Measurements from ENCODE around the gene CNTNAP2. TPM values are rescaled to one million over a fixed set of nuclear protein-coding genes. Genes with fewer than 3 reads are reported as not detected.
"Not testable (repeated sequence)": the region's sequence is repeated elsewhere in the genome, so short reads cannot be mapped to it uniquely, and the experiment has no call there.

The CNTNAP2 gene
- total and polyA plus RNA-seq, 4 donors: 41.3 to 127 (median 67.8) TPM

GRCh38 chr7:146136357-146136875 is 19.8 kb downstream of the CNTNAP2 start:
- H3K4me1 ChIP-seq (ENCODE audit: control insufficient read depth, insufficient read depth, low read length): no peaks in the 10 kb centered on the region
- no peak overlapping the region for H3K27ac ChIP-seq (ENCODE audit: low read depth, low read length)
- 80% methylated on average over 11 of the region's 11 CpGs for WGBS (ENCODE audit: insufficient coverage)
- DNase-seq (ENCODE audit: low read depth in 4 of 6, low spot score in 6 of 6): no peak
- no peak overlapping the region for H3K4me3 ChIP-seq (ENCODE audit: low read depth, low read length)
- no peaks in the 10 kb centered on the region for H3K36me3 ChIP-seq (ENCODE audit: control insufficient read depth, insufficient read depth, low read length)
- H3K9me3 ChIP-seq (ENCODE audit: control insufficient read depth, insufficient read depth, low read length): no peaks in the 10 kb centered on the region
- H3K27me3 ChIP-seq (ENCODE audit: control insufficient read depth, insufficient read depth, low read length): no peaks in the 10 kb centered on the region

GRCh38 chr7:146138926-146139325 is 22.3 kb downstream of the CNTNAP2 start:
- no peak overlapping the region for H3K4me3 ChIP-seq (ENCODE audit: low read depth, low read length)
- H3K27me3 ChIP-seq (ENCODE audit: control insufficient read depth, insufficient read depth, low read length): no peaks in the 10 kb centered on the region
- no peaks in the 10 kb centered on the region for H3K36me3 ChIP-seq (ENCODE audit: control insufficient read depth, insufficient read depth, low read length)
- WGBS (ENCODE audit: insufficient coverage): no CpG with 5 or more reads among the region's 4 CpGs
- H3K9me3 ChIP-seq (ENCODE audit: control insufficient read depth, insufficient read depth, low read length): no peaks in the 10 kb centered on the region
- H3K4me1 ChIP-seq (ENCODE audit: control insufficient read depth, insufficient read depth, low read length): no peaks in the 10 kb centered on the region
- no peak overlapping the region for H3K27ac ChIP-seq (ENCODE audit: low read depth, low read length)
- no peak for DNase-seq (ENCODE audit: low read depth in 4 of 6, low spot score in 6 of 6)

GRCh38 chr7:146146831-146147486 is 30.4 kb downstream of the CNTNAP2 start:
- peak in 2 of 6 donors; percentile 12 to 26 for DNase-seq (ENCODE audit: low read depth in 4 of 6, low spot score in 6 of 6)
- Histone ChIP-seq H3K9me3 (ENCODE audit: control insufficient read depth, insufficient read depth, low read length) (no peaks in the 10 kb centered on the region), H3K4me1 (ENCODE audit: control insufficient read depth, insufficient read depth, low read length) (no peaks in the 10 kb centered on the region), H3K27ac (ENCODE audit: low read depth, low read length) (no peak overlapping the region), H3K4me3 (ENCODE audit: low read depth, low read length) (no peak overlapping the region), H3K36me3 (ENCODE audit: control insufficient read depth, insufficient read depth, low read length) (no peaks in the 10 kb centered on the region), H3K27me3 (ENCODE audit: control insufficient read depth, insufficient read depth, low read length) (no peaks in the 10 kb centered on the region)
- WGBS (ENCODE audit: insufficient coverage): 26% methylated on average over 3 of the region's 6 CpGs

GRCh38 chr7:146150153-146150552 is 33.6 kb downstream of the CNTNAP2 start:
- Histone ChIP-seq H3K4me1 (ENCODE audit: control insufficient read depth, insufficient read depth, low read length) (no peaks in the 10 kb centered on the region), H3K9me3 (ENCODE audit: control insufficient read depth, insufficient read depth, low read length) (no peaks in the 10 kb centered on the region), H3K4me3 (ENCODE audit: low read depth, low read length) (no peak overlapping the region), H3K27me3 (ENCODE audit: control insufficient read depth, insufficient read depth, low read length) (no peaks in the 10 kb centered on the region), H3K27ac (ENCODE audit: low read depth, low read length) (no peak overlapping the region), H3K36me3 (ENCODE audit: control insufficient read depth, insufficient read depth, low read length) (no peaks in the 10 kb centered on the region)
- no peak for DNase-seq (ENCODE audit: low read depth in 4 of 6, low spot score in 6 of 6)

- Histone ChIP-seq H3K4me1 (ENCODE audit: control insufficient read depth, insufficient read depth, low read length) (no peaks in the 10 kb centered on the region), H3K9me3 (ENCODE audit: control insufficient read depth, insufficient read depth, low read length) (no peaks in the 10 kb centered on the region), H3K27me3 (ENCODE audit: control insufficient read depth, insufficient read depth, low read length) (no peaks in the 10 kb centered on the region), H3K27ac (ENCODE audit: low read depth, low read length) (no peak overlapping the region), H3K36me3 (ENCODE audit: control insufficient read depth, insufficient read depth, low read length) (no peaks in the 10 kb centered on the region), H3K4me3 (ENCODE audit: low read depth, low read length) (no peak overlapping the region)
- WGBS (ENCODE audit: insufficient coverage): no CpG with 5 or more reads among the region's 2 CpGs
- DNase-seq (ENCODE audit: low read depth in 4 of 6, low spot score in 6 of 6): no peak
Observed at GRCh38 chr7:146172112-146172511, 55.5 kb downstream of the CNTNAP2 start.

DNA sequence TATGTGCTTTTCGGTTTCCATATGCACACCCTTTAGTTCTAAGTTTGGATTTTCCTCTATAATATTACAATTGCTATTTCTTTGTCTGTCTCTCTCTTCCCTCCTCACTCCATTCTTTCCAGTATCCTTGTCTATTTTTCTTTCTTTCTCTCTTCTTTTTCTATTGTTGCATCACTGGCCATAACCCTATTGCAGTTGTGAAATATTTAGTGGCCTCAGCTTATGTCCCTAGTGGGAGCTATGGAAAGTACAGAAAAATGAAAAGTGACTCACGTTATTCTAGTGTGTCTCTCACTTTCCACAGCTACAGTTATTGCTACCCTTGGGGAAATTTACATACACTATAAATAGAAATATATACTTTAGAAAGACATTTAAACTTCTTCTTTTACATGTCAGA is 59.1 kb downstream of the CNTNAP2 start:
- Histone ChIP-seq H3K27me3 (ENCODE audit: control insufficient read depth, insufficient read depth, low read length) (no peaks in the 10 kb centered on the region), H3K9me3 (ENCODE audit: control insufficient read depth, insufficient read depth, low read length) (no peaks in the 10 kb centered on the region), H3K4me1 (ENCODE audit: control insufficient read depth, insufficient read depth, low read length) (no peaks in the 10 kb centered on the region), H3K4me3 (ENCODE audit: low read depth, low read length) (no peak overlapping the region), H3K27ac (ENCODE audit: low read depth, low read length) (no peak overlapping the region), H3K36me3 (ENCODE audit: control insufficient read depth, insufficient read depth, low read length) (no peaks in the 10 kb centered on the region)
- no CpG with 5 or more reads among the region's 2 CpGs for WGBS (ENCODE audit: insufficient coverage)
- no peak for DNase-seq (ENCODE audit: low read depth in 4 of 6, low spot score in 6 of 6)

- no peaks in the 10 kb centered on the region for H3K4me1 ChIP-seq (ENCODE audit: control insufficient read depth, insufficient read depth, low read length)
- DNase-seq (ENCODE audit: low read depth in 4 of 6, low spot score in 6 of 6): peak in 4 of 6 donors; percentile 17 to 60 (median 26)
- no peaks in the 10 kb centered on the region for H3K36me3 ChIP-seq (ENCODE audit: control insufficient read depth, insufficient read depth, low read length)
- 60% methylated on average over 1 of the region's 1 CpG for WGBS (ENCODE audit: insufficient coverage)
- H3K27me3 ChIP-seq (ENCODE audit: control insufficient read depth, insufficient read depth, low read length): no peaks in the 10 kb centered on the region
- H3K27ac ChIP-seq (ENCODE audit: low read depth, low read length): peak overlapping the region; percentile 33
- H3K4me3 ChIP-seq (ENCODE audit: low read depth, low read length): no peak overlapping the region
- no peaks in the 10 kb centered on the region for H3K9me3 ChIP-seq (ENCODE audit: control insufficient read depth, insufficient read depth, low read length)
Observed at GRCh38 chr7:146176860-146177259, 60.3 kb downstream of the CNTNAP2 start.

- H3K36me3 ChIP-seq (ENCODE audit: control insufficient read depth, insufficient read depth, low read length): no peaks in the 10 kb centered on the region
- no peak overlapping the region for H3K4me3 ChIP-seq (ENCODE audit: low read depth, low read length)
- H3K27me3 ChIP-seq (ENCODE audit: control insufficient read depth, insufficient read depth, low read length): no peaks in the 10 kb centered on the region
- no peaks in the 10 kb centered on the region for H3K4me1 ChIP-seq (ENCODE audit: control insufficient read depth, insufficient read depth, low read length)
- WGBS (ENCODE audit: insufficient coverage): no CpG with 5 or more reads among the region's 2 CpGs
- peak in 2 of 6 donors; percentile 12 to 22 for DNase-seq (ENCODE audit: low read depth in 4 of 6, low spot score in 6 of 6)
- H3K27ac ChIP-seq (ENCODE audit: low read depth, low read length): peak overlapping the region; percentile 33
- no peaks in the 10 kb centered on the region for H3K9me3 ChIP-seq (ENCODE audit: control insufficient read depth, insufficient read depth, low read length)
Observed at GRCh38 chr7:146177301-146177700, 60.7 kb downstream of the CNTNAP2 start.

- WGBS (ENCODE audit: insufficient coverage): no CpG with 5 or more reads among the region's 2 CpGs
- Histone ChIP-seq H3K9me3 (ENCODE audit: control insufficient read depth, insufficient read depth, low read length) (no peaks in the 10 kb centered on the region), H3K4me3 (ENCODE audit: low read depth, low read length) (no peak overlapping the region), H3K27ac (ENCODE audit: low read depth, low read length) (no peak overlapping the region), H3K36me3 (ENCODE audit: control insufficient read depth, insufficient read depth, low read length) (no peaks in the 10 kb centered on the region), H3K27me3 (ENCODE audit: control insufficient read depth, insufficient read depth, low read length) (no peaks in the 10 kb centered on the region), H3K4me1 (ENCODE audit: control insufficient read depth, insufficient read depth, low read length) (no peaks in the 10 kb centered on the region)
- no peak for DNase-seq (ENCODE audit: low read depth in 4 of 6, low spot score in 6 of 6)
Observed at GRCh38 chr7:146185844-146186243, 69.2 kb downstream of the CNTNAP2 start.

DNA sequence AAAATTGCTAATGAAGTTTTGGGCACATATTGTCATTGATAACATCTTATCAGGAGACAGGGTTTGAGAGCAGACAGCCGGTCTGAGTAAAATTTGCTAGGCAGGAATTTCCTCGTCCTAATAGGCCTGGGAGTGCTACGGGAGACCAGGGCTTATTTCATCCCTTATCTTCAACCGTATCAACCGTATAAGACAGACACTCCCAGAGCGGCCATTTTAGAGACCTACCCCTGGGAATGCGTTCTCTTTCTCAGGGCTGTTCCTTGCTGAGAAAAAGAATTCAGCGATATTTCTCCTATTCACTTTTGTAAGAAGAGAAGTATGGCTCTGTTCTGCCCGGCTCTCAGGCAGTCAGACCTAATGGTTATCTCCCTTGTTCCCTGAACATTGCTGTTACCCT is 74.8 kb downstream of the CNTNAP2 start:
- H3K27ac ChIP-seq (ENCODE audit: low read depth, low read length); H3K4me3 ChIP-seq (ENCODE audit: low read depth, low read length): not testable (repeated sequence)
- 100% methylated on average over 1 of the region's 9 CpGs for WGBS (ENCODE audit: insufficient coverage)

More for the DNA sequence above, 74.8 kb downstream of the CNTNAP2 start:
- not testable (repeated sequence) for H3K4me1 ChIP-seq (ENCODE audit: control insufficient read depth, insufficient read depth, low read length); H3K36me3 ChIP-seq (ENCODE audit: control insufficient read depth, insufficient read depth, low read length); H3K9me3 ChIP-seq (ENCODE audit: control insufficient read depth, insufficient read depth, low read length); DNase-seq (ENCODE audit: low read depth in 4 of 6, low spot score in 6 of 6); H3K27me3 ChIP-seq (ENCODE audit: control insufficient read depth, insufficient read depth, low read length)
